ENCODE measurements around the gene TAF4. TPM values are rescaled to one million over a fixed set of nuclear protein-coding genes. Genes with fewer than 3 reads are reported as not detected.

TAF4 gene
- total and polyA plus RNA-seq, 4 experiments from 2014 or later = 0.54 to 33.1 (median 17.5) TPM

DNA sequence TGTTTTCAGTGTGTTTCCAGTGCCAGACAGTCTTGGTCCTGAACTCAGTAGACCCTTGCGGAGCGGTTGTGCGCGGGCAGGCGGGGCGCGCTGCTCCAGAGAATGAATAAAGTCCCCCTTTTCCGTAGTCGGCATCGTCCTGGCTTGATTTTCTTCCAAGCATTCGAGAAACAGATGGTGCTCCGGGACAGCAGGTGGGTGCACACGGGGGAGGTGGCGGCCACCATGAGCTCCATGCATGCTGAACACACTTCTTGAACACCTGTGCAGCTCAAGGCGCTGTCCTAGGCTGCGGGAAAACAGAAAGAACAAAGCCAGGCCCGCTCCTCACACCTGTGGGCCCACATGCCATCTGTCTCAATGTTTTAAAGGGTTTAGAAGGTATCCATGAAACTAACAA, 125.2 kb downstream of the TAF4 start:
- H3K9me3 Mint-ChIP-seq = no peaks in the 10 kb centered on the region
- Histone ChIP-seq H3K9me3 (ENCODE audit: control insufficient read depth in 1 of 2, low read length in 2 of 2) (no peaks in the 10 kb centered on the region), H3K4me3 (ENCODE audit: low read length in 2 of 2) (no peak overlapping the region), H3K27ac (ENCODE audit: low read depth, low read length) (no peak overlapping the region), H3K4me1 (ENCODE audit: insufficient read depth, low read length) (no peaks in the 10 kb centered on the region), H3K36me3 (ENCODE audit: insufficient read depth, low read length) (no peaks in the 10 kb centered on the region), H3K27me3 (ENCODE audit: insufficient read depth, low read length) (no peaks in the 10 kb centered on the region)
- DNase-seq = no peak
- no peaks in the 10 kb centered on the region for H3K4me1 Mint-ChIP-seq
- peaks cover 0 to 5% of the 10 kb centered on the region in 2 donors for H3K27me3 Mint-ChIP-seq
- H3K27ac Mint-ChIP-seq = no peak overlapping the region
- ChIA-PET POLR2A (ENCODE audit: partially characterized antibody) (no interaction called here), CTCF (ENCODE audit: partially characterized antibody) (no interaction called here)
- no peak overlapping the region for H3K4me3 Mint-ChIP-seq
- intact Hi-C loops (cut with micrococcal nuclease) = no loop called here
- H3K36me3 Mint-ChIP-seq = no peaks in the 10 kb centered on the region

DNA sequence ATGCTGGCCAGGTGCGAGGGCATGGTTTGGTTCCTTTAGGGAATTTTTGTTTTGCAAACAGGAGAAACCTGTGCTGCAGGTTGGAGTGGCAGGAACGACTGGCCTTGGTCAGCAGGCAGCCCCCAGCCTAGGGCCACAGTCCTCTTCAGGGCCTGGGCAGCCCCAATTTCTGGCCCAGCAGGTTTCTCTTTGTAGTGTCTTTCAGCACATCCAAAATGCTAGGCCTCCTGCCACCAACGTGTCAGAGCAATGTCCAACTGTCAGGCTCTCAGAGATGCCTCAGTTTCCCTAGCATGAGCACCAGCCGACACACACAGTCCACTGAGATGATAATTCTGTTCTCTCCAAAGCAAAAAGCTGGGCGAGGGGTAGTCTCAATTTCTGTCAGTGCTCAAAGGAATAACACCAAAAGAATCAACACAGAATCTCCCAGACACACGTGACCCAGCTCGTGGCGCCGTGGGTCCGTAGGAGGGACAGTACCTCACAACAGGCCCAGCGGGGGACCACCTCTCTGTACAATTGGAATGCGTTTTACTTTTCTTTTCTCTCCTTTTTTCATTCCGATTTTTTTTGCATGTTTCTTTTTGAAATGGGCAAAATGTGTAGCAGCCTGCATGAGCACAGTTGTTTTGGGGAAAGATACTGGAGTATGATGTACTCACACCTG, 125.9 kb downstream of the TAF4 start:
- Mint-ChIP-seq H3K4me3 (no peak overlapping the region), H3K27me3 (peaks cover 4 to 7% of the 10 kb centered on the region in 2 donors), H3K4me1 (peaks cover 0 to 2% (median 0%) of the 10 kb centered on the region in 4 donors), H3K27ac (no peak overlapping the region), H3K36me3 (no peaks in the 10 kb centered on the region), H3K9me3 (no peaks in the 10 kb centered on the region)
- Histone ChIP-seq H3K27me3 (ENCODE audit: insufficient read depth, low read length) (no peaks in the 10 kb centered on the region), H3K9me3 (ENCODE audit: control insufficient read depth in 1 of 2, low read length in 2 of 2) (no peaks in the 10 kb centered on the region), H3K36me3 (ENCODE audit: insufficient read depth, low read length) (no peaks in the 10 kb centered on the region), H3K4me3 (ENCODE audit: low read length in 2 of 2) (no peak overlapping the region), H3K4me1 (ENCODE audit: insufficient read depth, low read length) (no peaks in the 10 kb centered on the region), H3K27ac (ENCODE audit: low read depth, low read length) (no peak overlapping the region)
- no peak for DNase-seq
- intact Hi-C loops (cut with micrococcal nuclease) = no loop called here
- POLR2A ChIA-PET (ENCODE audit: partially characterized antibody) = no interaction called here
- CTCF ChIA-PET (ENCODE audit: partially characterized antibody) = no interaction called here

- Histone ChIP-seq H3K27ac (ENCODE audit: low read depth, low read length) (no peak overlapping the region), H3K4me3 (ENCODE audit: low read length in 2 of 2) (no peak overlapping the region), H3K36me3 (ENCODE audit: insufficient read depth, low read length) (no peaks in the 10 kb centered on the region), H3K4me1 (ENCODE audit: insufficient read depth, low read length) (no peaks in the 10 kb centered on the region), H3K9me3 (ENCODE audit: control insufficient read depth in 1 of 2, low read length in 2 of 2) (no peaks in the 10 kb centered on the region), H3K27me3 (ENCODE audit: insufficient read depth, low read length) (no peaks in the 10 kb centered on the region)
- H3K36me3 Mint-ChIP-seq = no peaks in the 10 kb centered on the region
- CTCF ChIA-PET (ENCODE audit: partially characterized antibody) = no interaction called here
- H3K27ac Mint-ChIP-seq = no peak overlapping the region
- intact Hi-C loops (cut with micrococcal nuclease) = no loop called here
- peaks cover 0 to 2% (median 0%) of the 10 kb centered on the region in 4 donors for H3K4me1 Mint-ChIP-seq
- peaks cover 4 to 8% of the 10 kb centered on the region in 2 donors for H3K27me3 Mint-ChIP-seq
- no peaks in the 10 kb centered on the region for H3K9me3 Mint-ChIP-seq
- no peak for DNase-seq
- POLR2A ChIA-PET (ENCODE audit: partially characterized antibody) = no interaction called here
- no peak overlapping the region for H3K4me3 Mint-ChIP-seq
Observed at GRCh38 chr20:61938839-61939690, 126.6 kb downstream of the TAF4 start.

GRCh38 chr20:61937963-61938838, 127.5 kb downstream of the TAF4 start:
- no peaks in the 10 kb centered on the region for H3K4me1 ChIP-seq (ENCODE audit: insufficient read depth, low read length)
- peaks cover 0 to 2% (median 0%) of the 10 kb centered on the region in 4 donors for H3K4me1 Mint-ChIP-seq
- ChIA-PET POLR2A (ENCODE audit: partially characterized antibody) (no interaction called here), CTCF (ENCODE audit: partially characterized antibody) (no interaction called here)
- intact Hi-C loops (cut with micrococcal nuclease) = no loop called here
- peaks cover 4 to 8% of the 10 kb centered on the region in 2 donors for H3K27me3 Mint-ChIP-seq
- H3K4me3 ChIP-seq (ENCODE audit: low read length in 2 of 2) = no peak overlapping the region
- H3K9me3 Mint-ChIP-seq = no peaks in the 10 kb centered on the region
- DNase-seq = no peak
- no peak overlapping the region for H3K27ac ChIP-seq (ENCODE audit: low read depth, low read length)
- H3K36me3 Mint-ChIP-seq = no peaks in the 10 kb centered on the region
- no peaks in the 10 kb centered on the region for H3K27me3 ChIP-seq (ENCODE audit: insufficient read depth, low read length)
- no peak overlapping the region for H3K27ac Mint-ChIP-seq
- H3K9me3 ChIP-seq (ENCODE audit: control insufficient read depth in 1 of 2, low read length in 2 of 2) = no peaks in the 10 kb centered on the region
- no peaks in the 10 kb centered on the region for H3K36me3 ChIP-seq (ENCODE audit: insufficient read depth, low read length)
- H3K4me3 Mint-ChIP-seq = no peak overlapping the region

DNA sequence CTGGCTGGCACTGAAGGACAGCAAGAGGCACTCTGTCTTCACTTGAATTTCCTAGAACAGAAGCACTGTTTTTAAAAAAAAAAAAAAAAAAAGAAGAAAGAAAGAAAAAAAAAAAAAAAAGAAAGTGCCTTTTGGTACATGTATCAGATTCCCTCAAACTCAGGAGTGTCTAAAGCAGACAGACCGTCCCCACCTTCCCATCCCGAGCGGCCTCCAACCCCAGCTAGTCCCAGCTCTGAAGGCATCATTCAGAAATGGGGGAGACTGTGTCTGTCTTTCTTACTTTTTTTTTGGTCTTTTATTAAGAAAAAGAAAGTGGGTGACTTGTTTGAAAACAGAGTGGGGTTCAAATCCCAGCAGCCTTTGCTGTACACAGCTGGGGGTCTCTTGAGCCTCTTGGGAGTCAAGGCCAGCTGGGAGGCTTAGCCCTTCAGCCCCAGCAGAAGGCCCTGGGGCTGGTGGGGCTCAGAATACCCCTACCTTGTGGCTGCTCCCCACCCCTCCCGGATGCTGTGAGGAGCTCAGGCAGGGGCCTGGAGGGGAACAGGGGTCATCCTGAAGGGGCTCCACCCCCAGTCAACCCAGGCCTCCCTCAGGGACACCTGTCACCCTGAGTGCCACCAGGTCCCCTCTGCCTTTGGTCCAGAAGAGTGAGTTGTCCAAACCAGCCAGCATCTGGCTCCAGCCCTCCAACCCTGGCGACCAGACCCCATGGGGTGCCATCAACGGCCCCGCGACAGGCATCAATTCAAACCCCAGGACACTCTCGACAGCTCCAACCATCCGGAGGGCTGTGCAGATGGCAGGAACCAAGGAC, 128.3 kb downstream of the TAF4 start:
- Mint-ChIP-seq H3K4me3 (no peak overlapping the region), H3K36me3 (no peaks in the 10 kb centered on the region), H3K4me1 (peaks cover 0 to 2% (median 0%) of the 10 kb centered on the region in 4 donors), H3K27me3 (peaks cover 4 to 13% of the 10 kb centered on the region in 2 donors), H3K9me3 (no peaks in the 10 kb centered on the region), H3K27ac (no peak overlapping the region)
- no peaks in the 10 kb centered on the region for H3K36me3 ChIP-seq (ENCODE audit: insufficient read depth, low read length)
- H3K4me3 ChIP-seq (ENCODE audit: low read length in 2 of 2) = no peak overlapping the region
- H3K9me3 ChIP-seq (ENCODE audit: control insufficient read depth in 1 of 2, low read length in 2 of 2) = no peaks in the 10 kb centered on the region
- ChIA-PET CTCF (ENCODE audit: partially characterized antibody) (no interaction called here), POLR2A (ENCODE audit: partially characterized antibody) (no interaction called here)
- H3K4me1 ChIP-seq (ENCODE audit: insufficient read depth, low read length) = no peaks in the 10 kb centered on the region
- intact Hi-C loops (cut with micrococcal nuclease) = no loop called here
- no peaks in the 10 kb centered on the region for H3K27me3 ChIP-seq (ENCODE audit: insufficient read depth, low read length)
- DNase-seq = no peak
- no peak overlapping the region for H3K27ac ChIP-seq (ENCODE audit: low read depth, low read length)

GRCh38 chr20:61936701-61937131, 129.0 kb downstream of the TAF4 start:
- ChIA-PET CTCF (ENCODE audit: partially characterized antibody) (no interaction called here), POLR2A (ENCODE audit: partially characterized antibody) (no interaction called here)
- H3K27me3 ChIP-seq (ENCODE audit: insufficient read depth, low read length) = no peaks in the 10 kb centered on the region
- intact Hi-C loops (cut with micrococcal nuclease) = no loop called here
- no peaks in the 10 kb centered on the region for H3K36me3 ChIP-seq (ENCODE audit: insufficient read depth, low read length)
- Mint-ChIP-seq H3K27me3 (peaks cover 4 to 14% of the 10 kb centered on the region in 2 donors), H3K4me3 (no peak overlapping the region), H3K4me1 (peaks cover 0 to 2% (median 0%) of the 10 kb centered on the region in 4 donors), H3K27ac (no peak overlapping the region), H3K9me3 (no peaks in the 10 kb centered on the region), H3K36me3 (no peaks in the 10 kb centered on the region)
- H3K4me3 ChIP-seq (ENCODE audit: low read length in 2 of 2) = no peak overlapping the region
- no peaks in the 10 kb centered on the region for H3K9me3 ChIP-seq (ENCODE audit: control insufficient read depth in 1 of 2, low read length in 2 of 2)
- DNase-seq = no peak
- H3K4me1 ChIP-seq (ENCODE audit: insufficient read depth, low read length) = no peaks in the 10 kb centered on the region
- no peak overlapping the region for H3K27ac ChIP-seq (ENCODE audit: low read depth, low read length)
